HG03342 (cell line): ENCODE results near the gene DOHH.
"Not testable (repeated sequence)": the region's sequence is repeated elsewhere in the genome, so short reads cannot be mapped to it uniquely, and the experiment has no call there.

Source experiments
- ATAC-seq: cut with Tn5 transposase; IDR thresholded peaks from one replicate; pipeline ENCODE4 v1.9.1; 2021; ENCODE audit warnings: mild to moderate bottlenecking, moderate library complexity; ENCODE audit not compliant: unreplicated experiment

The DOHH gene

GRCh38 chr19:3462991-3463713 is 37.3 kb downstream of the DOHH start:
- ATAC-seq: no peak

- no peak for ATAC-seq
These were observed 40.4 kb downstream of the DOHH start for GRCh38 chr19:3459965-3460582.

GRCh38 chr19:3459089-3459881 is 41.2 kb downstream of the DOHH start:
- no peak for ATAC-seq

GRCh38 chr19:3458229-3459088 is 42.0 kb downstream of the DOHH start:
- no peak for ATAC-seq

- ATAC-seq: no peak
These were observed 42.8 kb downstream of the DOHH start for GRCh38 chr19:3457528-3458228.

- ATAC-seq: no peak
These were observed 43.4 kb downstream of the DOHH start for GRCh38 chr19:3456925-3457527.

GRCh38 chr19:3455960-3456601 is 44.4 kb downstream of the DOHH start:
- ATAC-seq: no peak

GRCh38 chr19:3455393-3455955 is 45.0 kb downstream of the DOHH start:
- ATAC-seq: no peak

- ATAC-seq: no peak
These were observed 45.6 kb downstream of the DOHH start for GRCh38 chr19:3454656-3455392.

GRCh38 chr19:3453840-3454239 is 46.6 kb downstream of the DOHH start:
- ATAC-seq: no peak

GRCh38 chr19:3452942-3453214 is 47.6 kb downstream of the DOHH start:
- ATAC-seq: not testable (repeated sequence)

GRCh38 chr19:3452171-3452941 is 48.1 kb downstream of the DOHH start:
- ATAC-seq: no peak

- ATAC-seq: no peak
These were observed 49.0 kb downstream of the DOHH start for GRCh38 chr19:3451451-3451866.

- ATAC-seq: no peak
These were observed 49.6 kb downstream of the DOHH start for GRCh38 chr19:3450796-3451411.

- no peak for ATAC-seq
These were observed 51.7 kb downstream of the DOHH start for GRCh38 chr19:3448616-3449334.

GRCh38 chr19:3446657-3447056 is 53.8 kb downstream of the DOHH start:
- ATAC-seq: not testable (repeated sequence)
